ENCODE measurements around the gene CDHR5. TPM values are rescaled to one million over a fixed set of nuclear protein-coding genes. Genes with fewer than 3 reads are reported as not detected.

Gene CDHR5
- polyA plus RNA-seq, 3 donors from 2014 or later = not detected

- Mint-ChIP-seq H3K4me3 (no peak overlapping the region), H3K9me3 (no peaks in the 10 kb centered on the region), H3K27me3 (ENCODE audit: low read depth in 3 of 3) (peaks cover 0 to 6% (median 3%) of the 10 kb centered on the region in 3 donors), H3K4me1 (peaks cover 0 to 2% of the 10 kb centered on the region in 2 donors), H3K27ac (no peak overlapping the region), H3K36me3 (peaks cover 4 to 16% (median 6%) of the 10 kb centered on the region in 3 donors)
- no peak for DNase-seq
Observed at GRCh38 chr11:607020-607780, 17.6 kb downstream of the CDHR5 start.

GRCh38 chr11:606245-606644 lies 18.5 kb downstream of the CDHR5 start:
- Mint-ChIP-seq H3K27ac (no peak overlapping the region), H3K9me3 (no peaks in the 10 kb centered on the region), H3K4me3 (no peak overlapping the region), H3K27me3 (ENCODE audit: low read depth in 3 of 3) (peaks cover 0 to 3% (median 3%) of the 10 kb centered on the region in 3 donors), H3K36me3 (peaks cover 4 to 17% (median 8%) of the 10 kb centered on the region in 3 donors), H3K4me1 (no peaks in the 10 kb centered on the region)
- no peak for DNase-seq

- H3K27me3 Mint-ChIP-seq (ENCODE audit: low read depth in 3 of 3) = peaks cover 0 to 3% (median 3%) of the 10 kb centered on the region in 3 donors
Observed at GRCh38 chr11:605286-606129, 19.2 kb downstream of the CDHR5 start.

GRCh38 chr11:603154-603553 lies 21.6 kb downstream of the CDHR5 start:
- peaks cover 8 to 23% (median 9%) of the 10 kb centered on the region in 3 donors for H3K36me3 Mint-ChIP-seq
- no peak overlapping the region for H3K4me3 Mint-ChIP-seq
- no peaks in the 10 kb centered on the region for H3K9me3 Mint-ChIP-seq
- peaks cover 0 to 6% (median under 1%) of the 10 kb centered on the region in 3 donors for H3K27me3 Mint-ChIP-seq (ENCODE audit: low read depth in 3 of 3)
- no peaks in the 10 kb centered on the region for H3K4me1 Mint-ChIP-seq
- no peak for DNase-seq
- peak overlapping the region in 1 of 6 donors; percentile 28 for H3K27ac Mint-ChIP-seq

More at GRCh38 chr11:605286-606129, 19.2 kb downstream of the CDHR5 start:
- H3K4me1 Mint-ChIP-seq = no peaks in the 10 kb centered on the region
- H3K9me3 Mint-ChIP-seq = no peaks in the 10 kb centered on the region
- peaks cover 4 to 17% (median 8%) of the 10 kb centered on the region in 3 donors for H3K36me3 Mint-ChIP-seq
- H3K27ac Mint-ChIP-seq = no peak overlapping the region
- DNase-seq = no peak
- H3K4me3 Mint-ChIP-seq = no peak overlapping the region

- peaks cover 0 to 7% (median 4%) of the 10 kb centered on the region in 3 donors for H3K27me3 Mint-ChIP-seq (ENCODE audit: low read depth in 3 of 3)
- H3K36me3 Mint-ChIP-seq = peaks cover 7 to 25% (median 8%) of the 10 kb centered on the region in 3 donors
- H3K9me3 Mint-ChIP-seq = no peaks in the 10 kb centered on the region
- H3K4me3 Mint-ChIP-seq = no peak overlapping the region
- peak overlapping the region in 1 of 6 donors; percentile 29 for H3K27ac Mint-ChIP-seq
- H3K4me1 Mint-ChIP-seq = peaks cover 5 to 6% of the 10 kb centered on the region in 2 donors
- no peak for DNase-seq
Observed at GRCh38 chr11:601573-602245, 23.0 kb downstream of the CDHR5 start.

GRCh38 chr11:598005-598680 lies 26.6 kb downstream of the CDHR5 start:
- Mint-ChIP-seq H3K9me3 (no peaks in the 10 kb centered on the region), H3K27me3 (ENCODE audit: low read depth in 3 of 3) (peaks cover 4 to 7% (median 7%) of the 10 kb centered on the region in 3 donors), H3K4me3 (no peak overlapping the region), H3K4me1 (peaks cover 16% of the 10 kb centered on the region in 2 donors), H3K27ac (no peak overlapping the region), H3K36me3 (peaks cover 5 to 19% (median 7%) of the 10 kb centered on the region in 3 donors)
- DNase-seq = no peak

- Mint-ChIP-seq H3K4me1 (peaks cover 16% of the 10 kb centered on the region in 2 donors), H3K4me3 (no peak overlapping the region), H3K27ac (peak overlapping the region in 3 of 6 donors; percentile 17 to 63 (median 54)), H3K36me3 (peaks cover 8 to 21% (median 10%) of the 10 kb centered on the region in 3 donors), H3K27me3 (ENCODE audit: low read depth in 3 of 3) (peaks cover 4 to 7% (median 7%) of the 10 kb centered on the region in 3 donors), H3K9me3 (no peaks in the 10 kb centered on the region)
- no peak for DNase-seq
Observed at GRCh38 chr11:597166-597725, 27.5 kb downstream of the CDHR5 start.

GRCh38 chr11:596374-596773 lies 28.4 kb downstream of the CDHR5 start:
- Mint-ChIP-seq H3K27me3 (ENCODE audit: low read depth in 3 of 3) (peaks cover 4 to 7% (median 7%) of the 10 kb centered on the region in 3 donors), H3K4me3 (peak overlapping the region in 1 of 5 donors; percentile 14), H3K36me3 (peaks cover 9 to 18% (median 9%) of the 10 kb centered on the region in 3 donors), H3K27ac (peak overlapping the region in 3 of 6 donors; percentile 49 to 64 (median 63)), H3K4me1 (peaks cover 16% of the 10 kb centered on the region in 2 donors), H3K9me3 (peaks cover 0 to 2% (median 0%) of the 10 kb centered on the region in 6 donors)
- peak in 2 of 3 donors; percentile 17 to 38 for DNase-seq

GRCh38 chr11:595400-595799 lies 29.4 kb downstream of the CDHR5 start:
- Mint-ChIP-seq H3K4me3 (no peak overlapping the region), H3K27me3 (ENCODE audit: low read depth in 3 of 3) (peaks cover 7 to 11% (median 9%) of the 10 kb centered on the region in 3 donors), H3K4me1 (peaks cover 16% of the 10 kb centered on the region in 2 donors), H3K9me3 (peaks cover 0 to 2% (median 0%) of the 10 kb centered on the region in 6 donors), H3K27ac (no peak overlapping the region), H3K36me3 (peaks cover 8 to 16% (median 9%) of the 10 kb centered on the region in 3 donors)
- no peak for DNase-seq

GRCh38 chr11:593347-593746 lies 31.4 kb downstream of the CDHR5 start:
- no peak overlapping the region for H3K4me3 Mint-ChIP-seq

GRCh38 chr11:592918-593317 lies 31.8 kb downstream of the CDHR5 start:
- H3K36me3 Mint-ChIP-seq = peaks cover 8 to 21% (median 13%) of the 10 kb centered on the region in 3 donors

More at GRCh38 chr11:593347-593746, 31.4 kb downstream of the CDHR5 start:
- Mint-ChIP-seq H3K27me3 (ENCODE audit: low read depth in 3 of 3) (peaks cover 9 to 12% (median 10%) of the 10 kb centered on the region in 3 donors), H3K27ac (no peak overlapping the region), H3K36me3 (peaks cover 8 to 19% (median 11%) of the 10 kb centered on the region in 3 donors), H3K4me1 (peaks cover 16% of the 10 kb centered on the region in 2 donors), H3K9me3 (peaks cover 0 to 2% (median 0%) of the 10 kb centered on the region in 6 donors)
- no peak for DNase-seq

GRCh38 chr11:592501-592900 lies 32.3 kb downstream of the CDHR5 start:
- no peak overlapping the region for H3K4me3 Mint-ChIP-seq
- H3K4me1 Mint-ChIP-seq = peaks cover 20 to 23% of the 10 kb centered on the region in 2 donors
- no peak for DNase-seq
- H3K36me3 Mint-ChIP-seq = peaks cover 8 to 25% (median 14%) of the 10 kb centered on the region in 3 donors
- no peak overlapping the region for H3K27ac Mint-ChIP-seq
- peaks cover 0 to 2% (median 0%) of the 10 kb centered on the region in 6 donors for H3K9me3 Mint-ChIP-seq
- H3K27me3 Mint-ChIP-seq (ENCODE audit: low read depth in 3 of 3) = peaks cover 9 to 12% (median 10%) of the 10 kb centered on the region in 3 donors

More at GRCh38 chr11:592918-593317, 31.8 kb downstream of the CDHR5 start:
- Mint-ChIP-seq H3K4me1 (peaks cover 18 to 19% of the 10 kb centered on the region in 2 donors), H3K4me3 (no peak overlapping the region), H3K27ac (no peak overlapping the region), H3K9me3 (peaks cover 0 to 2% (median 0%) of the 10 kb centered on the region in 6 donors), H3K27me3 (ENCODE audit: low read depth in 3 of 3) (peaks cover 9 to 12% (median 9%) of the 10 kb centered on the region in 3 donors)
- DNase-seq = no peak
